NCI-H748 treated with DMSO at 0.1 percent for 48 hours (cell line): Measurements from ENCODE around the gene TMPRSS2.

Experiments
- DNase-seq: peaks from one replicate; lab custom pipeline; 2025; lab: John Stamatoyannopoulos, UW

The TMPRSS2 gene

GRCh38 chr21:41509733-41510132, 1.8 kb upstream of the TMPRSS2 start:
- DNase-seq = no peak

- no peak for DNase-seq
Observed at GRCh38 chr21:41509145-41509496, 1.2 kb upstream of the TMPRSS2 start.

GRCh38 chr21:41508415-41509144, 622 bp upstream of the TMPRSS2 start:
- no peak for DNase-seq

GRCh38 chr21:41506611-41507520, 1.1 kb downstream of the TMPRSS2 start:
- no peak for DNase-seq

- no peak for DNase-seq
Observed at GRCh38 chr21:41506005-41506594, 1.9 kb downstream of the TMPRSS2 start.

GRCh38 chr21:41504030-41504429, 3.9 kb downstream of the TMPRSS2 start:
- no peak for DNase-seq

GRCh38 chr21:41503331-41503730, 4.6 kb downstream of the TMPRSS2 start:
- no peak for DNase-seq

- no peak for DNase-seq
Observed at GRCh38 chr21:41501919-41502318, 6.0 kb downstream of the TMPRSS2 start.

GRCh38 chr21:41500931-41501381, 7.0 kb downstream of the TMPRSS2 start:
- no peak for DNase-seq

GRCh38 chr21:41500363-41500762, 7.6 kb downstream of the TMPRSS2 start:
- no peak for DNase-seq

- DNase-seq = no peak
Observed at GRCh38 chr21:41499920-41500319, 8.0 kb downstream of the TMPRSS2 start.

- no peak for DNase-seq
Observed at GRCh38 chr21:41497788-41498187, 10.2 kb downstream of the TMPRSS2 start.

GRCh38 chr21:41497008-41497407, 10.9 kb downstream of the TMPRSS2 start:
- no peak for DNase-seq

- no peak for DNase-seq
Observed at GRCh38 chr21:41494242-41494641, 13.7 kb downstream of the TMPRSS2 start.

- no peak for DNase-seq
Observed at GRCh38 chr21:41491412-41491811, 16.5 kb downstream of the TMPRSS2 start.

- no peak for DNase-seq
Observed at GRCh38 chr21:41490330-41490729, 17.6 kb downstream of the TMPRSS2 start.

GRCh38 chr21:41489329-41489728, 18.6 kb downstream of the TMPRSS2 start:
- DNase-seq = no peak

GRCh38 chr21:41488080-41488479, 19.9 kb downstream of the TMPRSS2 start:
- no peak for DNase-seq

GRCh38 chr21:41487082-41487481, 20.9 kb downstream of the TMPRSS2 start:
- DNase-seq = no peak

GRCh38 chr21:41483973-41484372, 24.0 kb downstream of the TMPRSS2 start:
- DNase-seq = no peak

GRCh38 chr21:41483415-41483814, 24.5 kb downstream of the TMPRSS2 start:
- no peak for DNase-seq

GRCh38 chr21:41482980-41483379, 25.0 kb downstream of the TMPRSS2 start:
- DNase-seq = no peak

GRCh38 chr21:41482301-41482700, 25.7 kb downstream of the TMPRSS2 start:
- DNase-seq = no peak
